K562 (cell line): Measurements from ENCODE around the gene CIP2A.

Experiments used
- CBFB ChIP-seq: sonication (generic); formaldehyde crosslinking; IDR thresholded peaks from 2 replicates; pipeline ENCODE4 v1.4.0; 2020; ENCODE audit warnings: mild to moderate bottlenecking, missing genetic modification reagents
- GABPA ChIP-seq: fragments of 200-800 bp; sonication (Bioruptor generic); conservative IDR thresholded peaks from 2 replicates; pipeline ENCODE4 v1.6.1; 2016; ENCODE audit warnings: low read depth, missing genetic modification characterization, missing compliant biosample characterization
- POLR2A ChIP-seq: fragments of 450-650 bp; conservative IDR thresholded peaks from 2 replicates; pipeline ENCODE4 v1.6.1; 2016
- ZKSCAN8 ChIP-seq: fragments of 200-800 bp; sonication (Bioruptor generic); IDR thresholded peaks from 2 replicates; pipeline ENCODE4 v1.6.1; 2016; ENCODE audit warnings: missing genetic modification characterization, missing compliant biosample characterization

- TF ChIP-seq ZKSCAN8 (CRISPR knock-in tag) (no peak), GABPA (tag) (no peak), POLR2A (no peak), CBFB (CRISPR knock-in tag) (no peak)
Measured at GRCh38 chr3:108546247-108546646, 43.0 kb downstream of the CIP2A start.
